NCI-H2227 (cell line): ENCODE results near the gene EFCAB8.

Experiments
- DNase-seq: peaks from one replicate; lab custom pipeline; 2025; ENCODE audit not compliant: unreplicated experiment; lab: John Stamatoyannopoulos, UW

EFCAB8 gene, protein sequence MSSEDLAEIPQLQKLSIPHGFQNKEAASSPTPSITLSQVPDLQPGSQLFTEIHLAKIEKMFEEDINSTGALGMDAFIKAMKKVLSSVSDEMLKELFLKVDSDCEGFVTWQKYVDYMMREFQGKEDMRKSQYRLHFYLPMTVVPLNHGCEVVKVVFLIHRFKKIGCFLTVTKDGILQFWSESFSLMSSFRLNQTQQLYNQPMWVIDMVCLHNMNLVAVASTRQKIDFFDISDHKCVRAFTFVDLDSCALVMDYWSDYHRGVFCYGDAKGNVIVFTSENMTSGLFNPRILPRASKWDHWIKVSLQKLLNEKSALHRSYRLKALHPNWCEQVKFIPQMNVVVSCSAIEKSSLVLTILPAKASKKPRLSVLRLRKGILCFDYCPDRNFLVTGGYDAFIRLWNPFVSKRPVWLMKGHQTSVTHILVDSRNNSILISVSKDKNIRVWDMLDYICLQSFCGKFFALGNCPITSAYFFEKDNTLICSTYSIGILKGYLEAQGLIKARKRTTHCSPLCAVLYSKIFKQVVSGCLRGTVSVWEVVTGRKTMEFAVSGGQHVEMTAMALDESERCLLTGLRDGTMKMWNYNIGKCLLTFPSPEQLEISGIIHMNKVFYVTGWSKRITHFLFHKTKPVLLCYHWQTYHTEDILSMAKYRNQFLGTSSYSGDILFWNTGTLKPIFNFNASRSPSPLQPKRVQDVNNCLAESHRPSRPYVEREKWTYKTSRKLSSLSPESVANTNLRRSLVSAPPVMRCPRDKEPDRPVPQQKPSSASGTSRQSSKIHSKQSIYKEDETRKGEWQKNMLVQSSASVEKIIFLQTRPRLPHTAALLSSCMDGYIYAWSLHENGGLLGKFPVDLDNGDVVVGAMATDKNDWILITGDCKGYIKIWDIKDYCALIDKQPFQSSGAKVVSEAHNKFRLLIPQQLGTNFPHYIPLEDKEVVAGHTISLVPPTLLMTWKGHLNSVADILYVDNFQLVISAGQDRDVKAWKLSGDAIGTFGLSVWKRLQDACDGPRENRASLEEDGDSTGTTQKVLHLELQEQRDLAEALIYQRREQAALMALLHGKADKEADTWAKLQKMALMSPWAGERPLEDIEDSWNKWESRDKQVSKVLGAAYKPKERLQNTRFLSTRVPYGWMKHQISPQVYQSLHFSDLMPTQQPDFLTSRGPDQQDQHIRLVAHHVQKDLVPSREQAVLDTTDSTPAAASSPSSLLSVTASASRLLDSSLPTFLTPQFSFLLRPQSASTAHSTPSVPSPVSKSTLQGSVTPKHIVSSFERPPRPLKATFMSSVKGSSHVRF

DNA sequence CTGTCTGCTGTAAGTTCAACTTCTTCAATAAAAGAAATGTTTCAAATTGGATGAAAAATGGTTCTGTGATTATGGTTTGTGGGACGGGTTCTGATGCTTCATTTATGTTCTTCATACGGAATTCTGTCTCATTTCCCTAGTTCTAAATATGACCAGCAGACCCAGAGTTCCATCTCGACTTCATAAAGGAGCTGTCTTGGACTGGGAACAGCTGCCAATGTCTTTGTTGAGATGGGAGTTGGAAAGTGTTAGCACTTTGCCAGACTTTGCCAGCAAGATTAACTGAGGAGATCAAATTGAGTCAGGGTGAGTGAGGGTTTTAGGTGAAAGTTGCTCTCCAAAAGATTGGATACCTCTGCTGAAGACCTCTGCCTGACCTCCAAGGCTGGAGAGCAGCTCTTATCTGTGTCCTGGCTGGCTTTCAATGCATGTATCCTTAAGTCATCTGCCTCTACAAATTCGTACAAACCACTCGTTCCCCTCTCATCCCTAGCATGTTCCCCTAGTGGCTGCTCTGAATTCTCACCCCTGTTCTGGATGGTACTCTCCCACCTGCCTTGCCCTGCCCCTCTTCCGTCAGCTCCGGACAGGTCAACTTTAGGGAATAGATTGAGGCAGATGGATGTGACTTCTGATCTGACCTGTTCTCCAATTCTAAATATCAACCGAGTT lies at the start of gene EFCAB8:
EFCAB8 (plus strand) TSS at position 223 of the 672 bp plus-strand sequence. CDS start 4,870 bp downstream, outside the sequence.
- DNase-seq = no peak

DNA sequence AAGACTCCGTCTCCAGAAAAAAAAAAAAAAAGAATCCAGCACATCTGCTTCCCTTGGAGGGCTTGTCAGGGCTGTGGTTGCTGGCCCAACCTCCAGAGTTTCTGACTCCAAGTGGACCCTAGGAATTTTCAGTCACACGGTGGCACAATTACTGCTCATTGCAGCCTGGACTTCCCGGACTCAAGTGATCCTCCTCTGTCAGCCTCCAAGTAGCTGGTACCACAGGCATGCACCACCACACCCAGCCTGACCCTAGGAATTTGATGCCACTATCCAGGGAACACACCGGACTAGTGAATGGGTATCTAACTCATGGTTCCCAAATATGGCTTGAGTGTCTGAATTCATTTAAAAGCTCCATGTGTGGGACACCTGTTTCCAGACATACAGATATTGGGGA lies 48.8 kb upstream of the EFCAB8 start:
- no peak for DNase-seq

DNA sequence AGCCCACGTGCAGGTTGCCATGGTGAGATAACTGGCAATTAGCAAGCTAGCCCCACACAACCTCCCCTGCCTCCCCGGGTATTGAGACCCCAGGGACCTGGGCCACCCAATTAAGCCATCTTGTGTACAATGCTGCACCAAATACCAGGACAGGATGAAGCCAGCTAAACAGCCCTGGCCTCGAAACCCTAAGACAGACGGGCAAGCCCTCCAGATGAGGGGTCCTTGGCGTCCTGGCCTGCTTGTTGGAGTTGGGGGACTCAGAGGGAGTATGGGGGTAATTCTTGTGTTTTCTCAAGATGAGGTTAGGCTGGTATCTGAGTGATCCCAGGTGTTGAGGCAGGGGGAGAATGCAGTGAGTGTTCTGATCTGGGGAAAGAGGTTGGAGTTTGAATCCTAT lies 47.8 kb upstream of the EFCAB8 start:
- peak; percentile 24 for DNase-seq

DNA sequence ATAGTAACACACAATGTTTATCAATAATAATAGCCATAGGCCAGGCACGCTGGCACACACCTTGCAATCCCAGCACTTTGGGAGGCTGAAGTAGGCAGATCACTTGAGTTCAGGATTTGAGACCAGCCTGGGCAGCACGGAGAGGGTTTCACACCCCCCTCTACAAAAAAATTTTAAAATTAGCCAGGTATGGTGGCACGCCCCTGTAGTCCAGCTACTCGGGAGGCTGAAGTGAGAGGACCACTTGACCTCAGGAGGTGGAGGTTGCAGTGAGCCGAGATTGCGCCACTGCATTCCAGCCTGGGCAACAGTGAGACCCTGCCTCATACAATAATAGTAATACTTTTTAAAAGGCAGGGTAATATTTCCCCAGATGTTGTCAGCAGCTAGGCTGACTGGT lies 46.8 kb upstream of the EFCAB8 start:
- no peak for DNase-seq

DNA sequence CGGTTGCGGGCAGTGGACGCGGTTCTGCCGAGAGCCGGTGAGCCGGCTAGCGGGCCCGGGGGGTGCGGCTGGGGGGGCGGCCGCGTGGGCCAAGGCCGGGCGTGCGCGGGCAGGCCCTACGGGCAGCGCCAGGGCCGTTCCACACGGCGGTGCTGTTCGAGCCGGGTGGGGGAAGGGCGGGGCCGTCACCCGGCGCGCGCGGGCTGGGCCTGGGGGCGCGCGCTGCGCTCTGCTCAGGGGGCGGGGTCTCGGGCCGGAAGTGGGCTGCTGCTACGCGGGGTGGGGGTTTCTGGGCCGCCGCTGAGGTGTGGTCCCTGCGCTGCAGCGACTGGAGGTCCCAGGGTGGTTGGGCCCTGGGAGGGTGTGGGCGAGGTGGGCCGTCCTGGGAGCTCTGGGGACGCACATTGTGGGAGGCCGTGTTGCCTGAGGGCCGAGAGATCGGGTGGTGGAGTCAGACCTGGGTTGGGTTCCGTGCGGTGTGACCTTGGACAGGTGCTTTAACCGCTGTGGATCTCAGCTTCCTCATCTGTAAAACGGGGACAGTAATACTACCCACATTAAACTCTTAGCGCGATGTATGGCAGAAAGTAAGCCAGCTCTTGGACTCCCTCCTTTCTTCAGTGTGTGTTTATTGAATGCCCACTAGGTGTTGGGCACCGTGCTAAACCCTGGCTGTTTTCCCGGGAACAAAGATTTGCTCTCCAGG lies 38.6 kb upstream of the EFCAB8 start:
- peak; percentile 86 for DNase-seq

DNA sequence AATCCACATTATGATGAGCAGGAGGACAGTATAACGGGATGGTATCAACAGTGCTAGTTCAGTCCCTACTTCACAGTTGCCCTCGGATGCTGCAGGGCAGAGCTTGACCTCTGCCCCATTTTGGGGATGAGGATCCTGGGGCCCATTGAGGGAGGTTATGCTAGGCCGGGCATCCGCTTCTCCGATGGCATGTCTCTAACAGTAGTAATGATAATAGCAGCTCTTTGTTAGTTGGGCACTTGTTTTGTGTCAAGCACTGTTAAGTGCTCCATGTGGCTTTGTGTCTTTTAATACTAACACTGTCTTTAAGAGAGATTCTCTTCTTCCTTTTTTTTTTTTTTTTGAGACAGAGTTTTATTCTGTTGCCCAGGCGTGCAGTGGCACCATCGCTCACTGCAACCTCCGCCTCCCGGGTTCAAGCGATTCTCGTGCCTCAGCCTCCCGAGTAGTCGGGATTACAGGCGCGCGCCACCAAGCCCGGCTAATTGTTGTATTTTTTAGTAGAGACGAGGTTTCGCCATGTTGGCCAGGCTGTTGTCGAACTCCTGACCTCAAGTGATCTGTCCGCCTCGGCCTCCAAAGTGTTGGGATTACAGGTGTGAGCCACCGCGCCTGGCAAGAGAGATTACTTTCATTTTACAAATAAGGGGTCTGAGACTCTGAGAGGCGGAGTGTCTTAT lies 37.9 kb upstream of the EFCAB8 start:
- DNase-seq = peak; percentile 45

DNA sequence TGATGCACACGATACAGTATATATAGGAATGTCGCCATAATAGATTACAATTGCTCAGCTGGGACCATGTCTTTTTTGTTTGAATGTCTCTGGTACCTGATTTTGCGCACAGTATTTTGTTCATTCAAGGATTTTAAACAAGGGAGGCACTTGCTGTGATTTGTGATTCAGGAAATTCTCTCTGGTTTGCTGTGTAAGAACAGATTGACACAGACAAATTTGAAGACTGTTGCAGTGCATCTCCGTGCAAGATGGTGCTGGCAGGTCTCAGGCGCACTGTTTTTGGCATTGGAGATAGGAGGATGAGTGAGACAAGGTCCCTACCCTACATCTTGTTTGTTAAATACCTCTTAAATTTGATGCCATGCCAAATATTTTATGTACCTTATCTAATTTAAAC lies 36.5 kb upstream of the EFCAB8 start:
- no peak for DNase-seq

DNA sequence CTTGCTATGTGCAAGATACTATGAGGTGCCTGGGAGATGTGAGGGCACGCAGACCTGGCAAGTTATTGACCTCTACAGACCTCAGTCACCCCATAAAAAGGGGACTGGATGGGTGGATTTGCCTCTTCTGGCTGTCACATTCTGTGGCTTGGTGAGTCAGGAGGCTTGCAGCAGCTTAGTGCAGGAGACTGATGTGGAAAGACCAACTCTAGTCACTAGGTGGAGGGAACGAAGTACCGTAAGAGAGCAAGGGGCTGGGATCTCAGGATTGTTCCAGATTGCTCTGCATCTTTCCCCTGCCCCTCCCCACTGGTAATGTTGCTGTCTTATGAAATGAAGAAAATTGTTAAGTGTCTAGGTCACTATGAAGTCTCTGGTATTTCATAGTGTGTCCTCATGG lies 35.6 kb upstream of the EFCAB8 start:
- DNase-seq = no peak

DNA sequence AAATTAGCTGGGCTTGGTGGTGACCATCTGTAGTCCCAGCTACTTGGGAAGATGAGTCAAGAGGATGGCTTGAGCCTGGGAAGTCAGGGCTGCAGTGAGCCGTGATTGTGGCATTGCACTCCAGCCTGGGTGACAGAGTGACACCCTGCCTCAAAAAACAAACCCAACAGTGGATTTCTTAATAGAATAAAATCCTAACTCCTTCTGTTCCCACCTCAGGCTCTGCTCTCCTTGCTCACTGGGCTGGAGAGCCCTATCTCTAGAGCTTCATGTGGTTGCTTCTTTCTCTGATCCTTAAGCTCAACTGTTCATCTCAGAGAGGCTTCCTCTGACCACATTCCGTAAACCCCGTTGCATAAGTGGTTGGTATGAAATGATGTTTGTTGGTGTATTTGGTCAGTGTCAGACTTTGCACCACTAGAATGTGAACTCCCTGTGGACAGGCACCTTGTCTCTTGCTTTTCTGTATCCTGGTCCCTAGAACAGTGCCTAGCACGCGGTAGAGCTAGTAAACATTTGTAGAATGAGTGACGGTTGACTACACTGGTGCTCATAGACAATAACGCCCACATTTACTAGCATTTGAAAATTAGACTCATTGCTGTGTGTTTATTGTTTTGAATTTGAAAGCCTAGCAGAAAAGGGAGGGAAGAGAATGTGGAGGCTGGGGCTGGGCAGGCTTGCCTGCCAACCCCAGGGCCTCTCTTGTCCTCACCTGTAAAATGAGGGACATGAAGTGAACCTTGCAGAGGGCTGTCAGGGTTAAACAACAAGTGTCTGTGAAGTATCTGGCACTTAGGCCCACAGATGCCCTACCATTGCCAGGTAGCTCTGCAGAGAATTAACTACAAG lies 34.8 kb upstream of the EFCAB8 start:
- DNase-seq = no peak

DNA sequence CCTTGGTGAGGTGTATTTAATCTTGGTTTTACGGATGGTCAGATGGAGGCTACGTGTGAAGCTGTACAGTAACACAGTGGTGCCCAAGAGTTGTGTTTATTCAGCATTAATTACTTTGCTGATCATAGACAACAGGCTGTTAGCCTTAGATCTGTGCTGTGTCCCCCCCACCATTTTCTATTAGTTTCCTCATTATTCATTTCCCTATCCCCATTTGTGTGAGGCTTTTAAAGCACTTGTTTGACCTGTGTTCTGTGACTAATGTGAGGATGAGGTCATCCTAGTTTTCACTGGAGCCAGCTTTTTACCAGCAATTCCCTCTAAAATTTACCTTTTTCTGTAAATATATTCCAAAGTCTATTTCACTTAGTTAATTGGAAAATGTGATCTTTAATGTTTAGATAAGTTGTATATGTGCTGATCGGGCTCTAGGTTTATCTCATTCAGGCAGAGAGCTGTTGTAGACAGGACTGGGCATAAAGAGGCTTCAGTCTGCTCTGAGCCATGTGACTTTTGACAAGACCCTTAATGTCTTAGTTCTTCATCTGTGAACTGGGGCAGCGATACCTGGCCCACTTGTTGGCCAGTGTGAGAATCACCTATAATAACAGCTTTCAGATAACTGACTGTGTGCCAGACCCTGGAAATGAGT lies 30.6 kb upstream of the EFCAB8 start:
- DNase-seq = no peak

DNA sequence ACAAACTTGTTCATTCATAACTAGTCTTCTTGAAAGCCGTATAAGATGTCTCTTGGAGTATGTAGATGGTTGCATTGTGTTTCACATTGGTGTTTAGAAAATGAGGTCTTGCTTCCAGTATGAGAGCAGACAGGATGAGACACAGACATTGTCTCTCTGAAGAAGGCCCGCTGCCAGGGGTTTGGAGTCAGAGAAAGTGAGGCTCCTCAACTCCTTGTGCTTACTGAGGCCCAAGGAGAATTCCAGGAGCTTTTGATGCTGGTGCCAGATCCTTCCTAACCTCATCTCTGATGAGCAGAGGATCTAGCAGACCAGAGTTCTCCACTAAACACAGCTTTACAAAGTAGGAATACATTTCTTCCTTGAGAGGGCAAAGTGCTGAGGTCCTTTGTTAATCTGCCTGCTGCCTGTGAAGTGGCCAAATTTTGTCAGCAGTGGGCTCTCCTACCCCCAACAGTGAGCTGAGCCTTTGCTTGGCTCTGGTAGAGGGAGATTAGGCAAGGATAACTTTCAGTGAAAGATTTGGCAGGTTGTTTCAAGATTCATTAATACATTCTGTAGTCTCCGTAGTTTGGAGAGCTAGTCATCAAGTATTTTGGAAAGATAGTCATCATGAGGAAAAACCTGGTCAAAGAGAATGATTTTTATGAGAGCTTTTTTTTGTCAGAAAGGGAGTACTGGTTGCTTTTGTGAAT lies 29.3 kb upstream of the EFCAB8 start:
- no peak for DNase-seq

DNA sequence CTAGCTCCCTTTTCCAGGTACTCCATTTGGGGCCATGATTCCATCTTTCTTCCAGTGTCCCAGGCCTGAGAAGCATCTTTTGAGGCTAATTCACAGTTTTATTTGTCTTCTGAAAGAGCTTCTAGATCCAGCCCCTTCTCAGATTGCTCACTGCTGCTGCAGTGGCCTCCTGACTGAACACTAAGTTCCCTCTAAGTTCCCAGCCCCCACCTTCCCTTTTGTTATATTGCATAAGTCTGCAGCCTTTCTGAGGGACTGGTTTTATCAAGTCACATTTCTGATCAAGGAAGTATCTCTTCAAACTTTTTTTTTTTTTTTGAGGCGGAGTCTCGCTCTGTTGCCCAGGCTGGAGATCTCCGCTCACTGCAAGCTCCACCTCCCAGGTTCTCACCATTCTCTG lies 28.3 kb upstream of the EFCAB8 start:
- DNase-seq = no peak

DNA sequence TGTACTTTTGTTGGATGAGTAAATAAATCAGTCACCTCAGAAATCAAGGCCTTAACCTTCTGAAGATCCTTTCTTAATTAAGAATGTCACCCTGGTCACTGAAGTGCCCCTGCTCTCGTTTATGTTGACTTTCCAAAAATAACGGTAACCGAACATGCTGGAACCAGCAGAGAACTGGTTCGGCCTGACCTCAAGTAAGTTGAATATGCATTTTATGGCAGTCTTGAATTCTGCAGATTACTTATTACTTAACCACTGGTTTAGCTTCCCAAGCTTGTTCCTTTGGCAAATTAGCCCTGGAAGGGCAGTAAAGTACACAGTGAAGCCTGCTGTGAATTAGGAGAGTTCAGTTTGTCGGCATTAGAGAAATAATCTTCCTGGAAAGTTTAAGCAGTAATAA lies 26.7 kb upstream of the EFCAB8 start:
- no peak for DNase-seq

DNA sequence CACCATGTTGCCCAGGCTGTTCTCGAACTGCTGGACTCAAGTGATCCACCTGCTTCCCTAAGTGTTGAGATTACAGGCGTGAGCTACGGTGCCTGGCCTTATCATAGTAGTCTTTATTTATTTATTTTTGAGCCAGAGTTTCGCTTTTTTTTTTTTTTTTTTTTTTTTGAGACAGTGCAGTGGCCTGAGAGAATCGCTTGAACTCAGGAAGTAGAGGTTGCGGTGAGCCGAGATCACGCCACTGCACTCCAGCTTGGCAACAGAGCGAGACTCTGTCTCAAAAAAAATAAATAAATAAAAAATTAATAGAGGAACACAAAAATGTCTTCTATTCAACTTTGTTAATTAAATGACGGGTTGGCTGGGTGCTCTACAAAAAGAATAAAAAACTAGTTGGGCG lies 26.1 kb upstream of the EFCAB8 start:
- DNase-seq = no peak

DNA sequence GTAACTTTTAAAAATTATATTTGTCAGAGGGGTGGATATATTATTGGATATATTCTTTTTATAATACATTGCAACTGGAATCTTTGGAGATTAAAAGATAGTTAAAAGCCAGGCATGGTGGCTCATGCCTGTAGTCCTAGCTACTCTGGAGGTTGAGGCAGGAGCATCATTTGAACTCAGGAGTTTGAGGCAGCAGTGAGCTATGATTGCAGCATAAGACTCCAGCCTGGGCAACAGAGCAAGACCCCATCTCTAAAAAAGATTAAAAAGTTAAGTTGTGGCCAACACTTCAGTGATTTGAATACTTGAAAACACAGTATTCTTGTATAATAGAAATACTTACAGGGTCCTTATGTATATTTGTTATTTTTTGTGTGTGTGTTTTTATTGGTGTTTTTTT lies 23.8 kb upstream of the EFCAB8 start:
- no peak for DNase-seq

DNA sequence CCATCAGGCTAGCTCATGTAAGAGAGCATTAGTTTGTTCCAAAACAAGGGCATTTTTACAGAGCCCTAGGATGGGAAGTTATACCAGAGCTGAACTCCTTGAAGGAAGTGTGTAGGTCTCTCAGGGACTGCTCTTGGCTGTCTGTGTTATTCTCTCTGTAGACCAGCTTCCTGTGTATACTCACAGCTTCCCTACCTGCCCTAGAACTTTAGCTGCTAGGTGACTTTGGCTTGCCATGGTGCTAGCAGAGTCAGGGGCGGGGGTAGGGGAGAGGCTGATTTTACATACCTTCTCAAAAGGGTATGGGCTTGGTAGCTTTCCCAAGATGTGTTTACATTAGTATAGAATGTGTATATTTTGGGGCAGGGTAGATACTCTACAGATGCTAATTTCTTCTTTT lies 21.6 kb upstream of the EFCAB8 start:
- DNase-seq = no peak

DNA sequence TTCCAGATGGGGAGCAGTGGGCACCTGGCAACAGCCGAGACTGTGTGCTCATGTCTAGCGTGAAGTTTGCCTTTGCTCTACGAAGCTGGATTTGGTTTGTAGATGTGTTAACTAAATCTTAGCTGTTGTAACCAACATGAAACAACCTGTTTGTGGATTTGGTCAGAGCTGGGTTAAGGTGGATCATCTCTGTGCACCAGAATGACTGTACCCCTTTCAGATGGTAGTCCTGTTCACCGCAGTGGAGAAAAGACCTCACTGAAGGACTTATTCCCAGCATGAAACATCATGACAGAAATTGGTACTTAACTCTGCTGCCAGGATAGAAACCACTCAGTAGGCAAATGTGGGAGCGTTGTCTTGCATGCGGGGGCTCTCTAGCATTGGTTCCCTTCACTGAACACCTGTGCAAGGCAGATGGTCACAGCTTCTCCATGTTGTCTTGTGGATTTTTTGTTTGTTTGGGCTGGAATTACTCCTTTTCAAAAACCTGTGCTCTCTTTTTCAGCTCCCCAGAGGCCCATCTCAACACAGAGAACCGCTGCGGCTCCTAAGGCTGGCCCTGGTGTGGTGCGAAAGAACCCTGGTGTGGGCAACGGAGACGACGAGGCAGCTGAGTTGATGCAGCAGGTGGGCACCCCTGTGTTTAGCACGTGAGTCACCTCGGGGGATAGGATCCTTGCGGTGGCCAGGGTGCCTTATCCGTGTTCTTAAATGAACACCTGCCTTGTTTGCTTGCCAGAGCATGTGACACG lies 19.3 kb upstream of the EFCAB8 start:
- no peak for DNase-seq
